HAP-1 (cell line): Measurements from ENCODE around the gene JARID2.

ENCODE experiments used
- DNase-seq, 2 experiments: peaks; one replicate each; pipeline ENCODE4 v3.0.0-alpha.2; 2016 to 2020; ENCODE audit warnings: low spot score in 2 of 2
- H3K27me3 ChIP-seq: fragments of 250-450 bp; sonication (Bioruptor Pico); 2 replicates; pipeline ENCODE4 v1.5.1; 2020; ENCODE audit warnings: low read depth, mild to moderate bottlenecking, moderate library complexity
- H3K36me3 ChIP-seq: fragments of 250-450 bp; sonication (Bioruptor Pico); replicated peaks from 2 replicates; pipeline ENCODE4 v1.5.1; 2020; ENCODE audit warnings: mild to moderate bottlenecking
- H3K4me1 ChIP-seq: fragments of 250-450 bp; sonication (Bioruptor Pico); 2 replicates; pipeline ENCODE4 v1.5.1; 2020; ENCODE audit warnings: mild to moderate bottlenecking
- H3K4me3 ChIP-seq: fragments of 250-450 bp; sonication (Bioruptor Pico); 2 replicates; pipeline ENCODE4 v1.5.1; 2020; ENCODE audit warnings: mild to moderate bottlenecking, moderate library complexity
- H3K9me3 ChIP-seq: fragments of 250-450 bp; sonication (Bioruptor Pico); 2 replicates; pipeline ENCODE4 v1.5.1; 2020; ENCODE audit warnings: mild to moderate bottlenecking, moderate library complexity
- in situ Hi-C: fragments of 300-500 bp; cut with MboI; formaldehyde crosslinking; loops from 3 replicates; pipeline ENCODE4 v1.14.3; 2020; ENCODE audit warnings: low sequenced_read_pairs, inconsistent platforms, mixed read lengths

Gene JARID2

GRCh38 chr6:15516378-15516777 is 270.5 kb downstream of the JARID2 start:
- in situ Hi-C loops = no loop called here
- Histone ChIP-seq H3K4me1 (no peaks in the 10 kb centered on the region), H3K27me3 (no peaks in the 10 kb centered on the region), H3K4me3 (no peak overlapping the region), H3K9me3 (no peaks in the 10 kb centered on the region), H3K36me3 (peaks cover 6% of the 10 kb centered on the region)
- DNase-seq = no peak

GRCh38 chr6:15516923-15517560 is 271.2 kb downstream of the JARID2 start:
- in situ Hi-C loops = no loop called here
- no peaks in the 10 kb centered on the region for H3K9me3 ChIP-seq
- H3K4me3 ChIP-seq = no peak overlapping the region
- peaks cover 11% of the 10 kb centered on the region for H3K36me3 ChIP-seq
- no peaks in the 10 kb centered on the region for H3K4me1 ChIP-seq
- no peak for DNase-seq
- H3K27me3 ChIP-seq = no peaks in the 10 kb centered on the region

- Histone ChIP-seq H3K4me1 (no peaks in the 10 kb centered on the region), H3K4me3 (no peak overlapping the region), H3K9me3 (no peaks in the 10 kb centered on the region), H3K27me3 (no peaks in the 10 kb centered on the region), H3K36me3 (peaks cover 16% of the 10 kb centered on the region)
- DNase-seq = no peak
- in situ Hi-C loops = no loop called here
Measured at GRCh38 chr6:15517600-15517999, 271.7 kb downstream of the JARID2 start.

DNA sequence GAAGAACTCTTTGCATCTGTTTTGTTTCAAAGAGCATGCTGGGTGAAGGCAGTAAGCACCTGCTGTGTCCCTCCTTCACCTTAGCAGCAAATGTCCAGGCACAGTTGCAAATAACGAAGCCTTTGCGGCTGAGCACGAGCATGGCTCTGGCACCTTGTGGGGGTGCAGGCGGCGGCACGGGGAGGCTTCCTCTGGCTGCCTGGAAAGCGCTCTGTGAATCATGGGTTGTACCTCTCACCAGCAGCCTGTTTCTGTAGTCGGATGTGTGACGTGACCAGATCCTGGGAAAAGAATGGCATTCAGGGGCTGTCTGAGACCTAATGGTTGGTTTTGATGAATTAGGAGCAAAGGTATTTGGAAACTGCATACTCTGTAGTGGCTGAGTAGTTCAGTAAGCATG is 272.2 kb downstream of the JARID2 start:
- in situ Hi-C loops = no loop called here
- Histone ChIP-seq H3K36me3 (peaks cover 19% of the 10 kb centered on the region), H3K9me3 (no peaks in the 10 kb centered on the region), H3K4me1 (no peaks in the 10 kb centered on the region), H3K4me3 (no peak overlapping the region), H3K27me3 (no peaks in the 10 kb centered on the region)
- no peak for DNase-seq

DNA sequence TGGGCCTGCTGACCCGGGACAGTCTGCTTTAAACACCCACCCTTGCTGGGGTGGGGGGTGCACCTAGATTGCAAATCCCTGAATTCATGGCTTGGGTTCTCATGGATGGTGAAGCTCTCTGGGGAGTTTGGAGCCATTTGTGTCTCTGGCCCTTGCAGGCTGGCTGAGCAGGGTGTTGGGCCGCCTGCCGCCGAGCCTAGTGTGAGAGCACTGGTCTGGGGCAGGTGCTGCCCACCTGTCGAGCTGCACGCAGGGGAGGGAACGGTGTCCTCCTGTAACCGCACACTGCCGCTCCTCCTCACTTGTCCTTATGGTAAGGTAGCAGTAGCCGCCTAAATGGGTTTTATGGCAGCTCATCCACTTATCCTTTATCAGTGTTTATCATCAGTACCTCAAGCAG is 273.0 kb downstream of the JARID2 start:
- Histone ChIP-seq H3K4me3 (no peak overlapping the region), H3K27me3 (no peaks in the 10 kb centered on the region), H3K36me3 (peaks cover 19% of the 10 kb centered on the region), H3K9me3 (no peaks in the 10 kb centered on the region), H3K4me1 (no peaks in the 10 kb centered on the region)
- DNase-seq = no peak
- in situ Hi-C loops = no loop called here

- Histone ChIP-seq H3K9me3 (no peaks in the 10 kb centered on the region), H3K4me3 (no peak overlapping the region), H3K27me3 (no peaks in the 10 kb centered on the region), H3K4me1 (no peaks in the 10 kb centered on the region), H3K36me3 (peaks cover 23% of the 10 kb centered on the region)
- in situ Hi-C loops = no loop called here
- DNase-seq = no peak
Measured at GRCh38 chr6:15519681-15520080, 273.8 kb downstream of the JARID2 start.

DNA sequence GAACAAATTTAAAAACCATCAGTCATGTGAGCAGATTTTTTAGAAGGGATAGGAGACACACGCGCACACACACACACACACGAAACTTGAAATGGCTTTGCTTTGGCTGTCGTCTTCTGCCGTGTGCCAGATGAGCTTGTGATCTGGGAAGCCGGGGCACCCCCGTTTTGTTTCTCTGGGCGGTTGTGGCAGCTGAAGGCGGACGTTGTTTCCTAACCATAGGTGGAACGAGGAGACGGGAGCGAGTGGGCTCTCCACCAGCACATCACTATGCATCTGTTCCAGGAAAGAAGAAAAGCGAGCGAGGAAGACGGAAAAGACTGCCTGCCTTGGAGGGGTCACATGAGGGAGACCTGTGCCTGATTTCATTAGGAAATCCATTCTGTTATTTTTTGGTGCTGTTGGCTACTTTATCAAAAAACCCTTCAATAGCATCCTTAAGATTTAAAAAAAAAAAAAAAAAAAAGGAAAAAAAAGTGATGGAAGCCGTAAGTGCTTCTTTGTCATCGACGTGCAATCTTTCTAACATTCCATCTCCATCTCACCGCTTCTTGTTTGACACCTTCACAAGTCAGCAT is 274.8 kb downstream of the JARID2 start:
- in situ Hi-C loops = no loop called here
- Histone ChIP-seq H3K4me1 (no peaks in the 10 kb centered on the region), H3K4me3 (no peak overlapping the region), H3K36me3 (peaks cover 23% of the 10 kb centered on the region), H3K9me3 (no peaks in the 10 kb centered on the region), H3K27me3 (no peaks in the 10 kb centered on the region)
- no peak for DNase-seq

DNA sequence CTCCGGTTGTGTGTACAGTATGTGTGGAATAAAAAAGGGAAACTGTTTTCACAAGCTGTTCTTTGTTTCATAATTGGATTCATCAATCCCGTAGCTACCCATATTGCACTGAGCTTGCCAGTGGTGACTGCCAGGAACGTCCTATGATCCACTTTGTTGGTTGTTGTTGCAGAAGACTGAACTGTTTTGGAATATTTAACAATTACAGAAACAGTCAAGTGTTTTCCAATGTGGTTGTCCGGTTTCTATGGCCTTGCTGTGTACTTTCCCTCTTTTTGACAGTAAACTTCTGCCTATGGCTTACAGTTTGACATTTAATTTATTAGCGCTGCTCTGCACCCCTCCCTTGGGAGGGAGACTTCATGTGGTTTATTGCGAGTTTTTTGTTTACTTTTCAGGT is 275.7 kb downstream of the JARID2 start:
- Histone ChIP-seq H3K4me1 (no peaks in the 10 kb centered on the region), H3K9me3 (no peaks in the 10 kb centered on the region), H3K27me3 (no peaks in the 10 kb centered on the region), H3K4me3 (no peak overlapping the region), H3K36me3 (peaks cover 23% of the 10 kb centered on the region)
- no peak for DNase-seq
- in situ Hi-C loops = no loop called here

GRCh38 chr6:15522026-15522425 is 276.2 kb downstream of the JARID2 start:
- in situ Hi-C loops = no loop called here
- no peaks in the 10 kb centered on the region for H3K9me3 ChIP-seq

GRCh38 chr6:15522427-15522826 is 276.6 kb downstream of the JARID2 start:
- Histone ChIP-seq H3K4me1 (no peaks in the 10 kb centered on the region), H3K9me3 (no peaks in the 10 kb centered on the region), H3K4me3 (no peak overlapping the region), H3K36me3 (peaks cover 23% of the 10 kb centered on the region), H3K27me3 (no peaks in the 10 kb centered on the region)
- in situ Hi-C loops = no loop called here
- no peak for DNase-seq

More at GRCh38 chr6:15522026-15522425, 276.2 kb downstream of the JARID2 start:
- no peaks in the 10 kb centered on the region for H3K4me1 ChIP-seq
- no peaks in the 10 kb centered on the region for H3K27me3 ChIP-seq
- no peak overlapping the region for H3K4me3 ChIP-seq
- H3K36me3 ChIP-seq = peaks cover 23% of the 10 kb centered on the region
- DNase-seq = no peak

- H3K27me3 ChIP-seq = no peaks in the 10 kb centered on the region
- H3K4me1 ChIP-seq = no peaks in the 10 kb centered on the region
- DNase-seq = no peak
- no peaks in the 10 kb centered on the region for H3K9me3 ChIP-seq
- H3K36me3 ChIP-seq = peaks cover 23% of the 10 kb centered on the region
- in situ Hi-C loops = no loop called here
- H3K4me3 ChIP-seq = no peak overlapping the region
Measured at GRCh38 chr6:15522856-15523529, 277.1 kb downstream of the JARID2 start.

DNA sequence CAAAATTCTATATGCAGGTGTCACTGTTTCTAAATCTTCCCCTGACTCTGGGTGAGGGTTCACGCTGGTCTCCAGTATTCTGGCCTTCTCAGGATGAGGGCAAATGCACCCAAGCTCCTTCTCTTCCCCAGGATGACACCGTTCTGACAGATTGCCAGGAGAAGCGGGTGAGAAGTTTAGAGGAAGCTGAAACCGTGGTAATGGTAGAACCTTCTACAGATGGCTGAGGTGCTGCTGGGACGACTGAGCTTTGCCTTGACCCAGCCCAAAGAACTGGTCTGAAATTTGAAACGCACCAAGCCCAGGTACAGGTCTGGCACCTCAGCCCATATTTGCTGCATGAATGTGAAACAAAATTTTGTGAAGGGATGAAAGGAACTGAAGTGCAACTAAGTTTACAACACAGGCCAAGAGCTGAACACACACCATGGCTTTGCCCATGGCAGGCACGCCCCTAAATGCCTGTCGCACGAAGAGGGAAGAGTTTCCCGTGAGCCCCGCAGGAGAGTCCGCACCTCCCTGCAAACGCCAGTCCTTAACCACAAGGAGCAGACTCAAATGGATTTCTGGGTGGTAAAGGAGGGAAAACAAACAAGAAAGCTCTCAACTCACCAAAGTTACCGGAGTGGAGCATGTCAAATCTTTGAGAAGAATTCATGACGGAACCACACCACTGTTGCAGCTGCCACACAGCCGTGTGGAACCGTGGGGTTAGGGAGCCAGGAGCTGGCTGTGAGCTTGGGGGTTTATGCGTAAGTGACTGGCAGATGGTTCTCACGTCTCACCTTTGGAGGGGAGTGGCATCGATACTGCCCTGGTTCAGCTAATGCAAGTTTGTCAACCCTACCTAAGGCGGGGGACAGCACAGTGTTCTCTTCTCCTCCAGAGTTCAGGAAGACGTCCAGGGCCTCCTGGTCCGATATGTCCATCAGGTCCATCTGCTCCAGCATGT is 278.1 kb downstream of the JARID2 start:
- no peak overlapping the region for H3K4me3 ChIP-seq
- no peaks in the 10 kb centered on the region for H3K4me1 ChIP-seq
- H3K9me3 ChIP-seq = no peaks in the 10 kb centered on the region
- peaks cover 23% of the 10 kb centered on the region for H3K36me3 ChIP-seq
- DNase-seq = no peak
- in situ Hi-C loops = no loop called here
- no peaks in the 10 kb centered on the region for H3K27me3 ChIP-seq

- Histone ChIP-seq H3K9me3 (no peaks in the 10 kb centered on the region), H3K27me3 (no peaks in the 10 kb centered on the region), H3K4me3 (no peak overlapping the region), H3K36me3 (peaks cover 23% of the 10 kb centered on the region), H3K4me1 (no peaks in the 10 kb centered on the region)
- DNase-seq = no peak
- in situ Hi-C loops = no loop called here
Measured at GRCh38 chr6:15524861-15525401, 279.1 kb downstream of the JARID2 start.
